Naive B cell (primary cell): ENCODE measurements around the gene UBE2K. TPM values are rescaled to one million over a fixed set of nuclear protein-coding genes. Genes with fewer than 3 reads are reported as not detected.
"Not testable (repeated sequence)": the region's sequence is repeated elsewhere in the genome, so short reads cannot be mapped to it uniquely, and the experiment has no call there.

ENCODE experiments used
- ATAC-seq, 2 donors: fragments of 150-1000 bp; cut with Tn5 transposase; 2 replicates each; pipeline ENCODE4 v1.10.0; 2021; ENCODE audit warnings: low read depth in 2 of 2, mild to moderate bottlenecking in 2 of 2, moderate library complexity in 2 of 2
- DNase-seq: peaks from one replicate; pipeline ENCODE4 v3.0.0; 2022
- H3K27ac Mint-ChIP-seq, 6 donors: one replicate each; pipeline ENCODE4 v1.8.0; 2020 to 2022; ENCODE audit warnings: mild to moderate bottlenecking in 6 of 6, mixed read lengths in 6 of 6, moderate library complexity in 5 of 6, inconsistent platforms in 2 of 6
- H3K27me3 Mint-ChIP-seq, 3 donors: one replicate each; pipeline ENCODE4 v1.8.0; 2021 to 2022; ENCODE audit warnings: mixed read lengths in 3 of 3, mild to moderate bottlenecking in 1 of 3
- H3K36me3 Mint-ChIP-seq, 2 donors: one replicate each; pipeline ENCODE4 v1.8.0; 2020 to 2022; ENCODE audit warnings: mixed read lengths in 2 of 2, inconsistent platforms in 1 of 2, mild to moderate bottlenecking in 1 of 2
- H3K4me1 Mint-ChIP-seq, 3 donors: one replicate each; pipeline ENCODE4 v1.8.0; 2020 to 2022; ENCODE audit warnings: mixed read lengths in 3 of 3, inconsistent platforms in 1 of 3, mild to moderate bottlenecking in 1 of 3, moderate library complexity in 1 of 3
- H3K4me3 Mint-ChIP-seq, 8 donors: one replicate each; pipeline ENCODE4 v1.8.0; 2020 to 2022; ENCODE audit warnings: mild to moderate bottlenecking in 8 of 8, mixed read lengths in 8 of 8, moderate library complexity in 8 of 8, inconsistent platforms in 2 of 8
- H3K9me3 Mint-ChIP-seq, 7 donors: one replicate each; pipeline ENCODE4 v1.8.0; 2020 to 2022; ENCODE audit warnings: mixed read lengths in 7 of 7, mild to moderate bottlenecking in 5 of 7, inconsistent platforms in 2 of 7, moderate library complexity in 1 of 7
- polyA plus RNA-seq, 6 donors: library from polyadenylated mRNA; unstranded; fragments of 300-500 nt; fragmentation: Illumina TruSeq; gene quantifications; one replicate each; pipeline ENCODE4 v1.2.3, GENCODE V29; 2021; ENCODE audit warnings: low read depth in 6 of 6

UBE2K gene, protein sequence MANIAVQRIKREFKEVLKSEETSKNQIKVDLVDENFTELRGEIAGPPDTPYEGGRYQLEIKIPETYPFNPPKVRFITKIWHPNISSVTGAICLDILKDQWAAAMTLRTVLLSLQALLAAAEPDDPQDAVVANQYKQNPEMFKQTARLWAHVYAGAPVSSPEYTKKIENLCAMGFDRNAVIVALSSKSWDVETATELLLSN
- polyA plus RNA-seq: 10 to 100 TPM; 60.0 to 81.2 (median 69.2) TPM

DNA sequence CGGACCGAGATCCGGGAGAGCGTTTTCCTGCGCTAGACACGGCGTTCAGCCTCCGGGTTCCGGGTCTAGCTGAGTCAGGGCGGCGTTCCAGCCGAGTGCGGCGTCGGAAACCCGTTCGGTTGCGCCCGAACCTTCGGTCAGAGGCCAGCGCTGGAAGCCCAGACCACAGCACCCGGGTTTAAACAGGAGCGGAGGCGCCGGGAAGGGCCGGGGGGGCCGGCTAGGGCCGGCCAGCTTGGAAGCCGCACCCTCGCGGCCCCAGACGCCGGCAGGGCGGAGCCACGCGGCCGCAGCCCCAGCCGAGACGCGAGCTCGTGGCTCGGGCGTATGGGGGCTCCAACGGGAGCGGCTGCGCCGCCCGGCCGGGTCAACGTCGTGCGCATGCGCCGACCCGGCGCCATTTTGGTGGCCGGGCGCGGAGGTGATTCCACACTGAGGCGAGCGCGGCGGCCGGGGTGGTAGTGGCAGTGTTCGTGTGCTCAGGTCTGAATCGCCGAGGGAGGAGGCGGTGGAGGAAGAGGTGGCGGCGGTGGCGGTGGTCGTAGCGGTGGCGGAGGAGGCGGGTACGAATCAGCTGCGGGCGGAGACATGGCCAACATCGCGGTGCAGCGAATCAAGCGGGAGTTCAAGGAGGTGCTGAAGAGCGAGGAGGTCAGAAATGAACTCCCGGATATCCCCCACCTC lies at the start of gene UBE2K:
UBE2K (plus strand) TSS at position 397 of the 684 bp plus-strand sequence; CDS start at position 589, 192 bp downstream.
- Mint-ChIP-seq H3K27me3 (no peaks in the 10 kb centered on the region), H3K9me3 (no peaks in the 10 kb centered on the region), H3K4me3 (peak within 1 kb of the TSS; percentile 94 to 100 (median 99)), H3K4me1 (peaks cover 31 to 61% (median 44%) of the 10 kb centered on the region in 3 donors), H3K27ac (peak within 1 kb of the TSS; percentile 98 to 100 (median 99)), H3K36me3 (peaks cover 0 to 8% of the 10 kb centered on the region in 2 donors)
- DNase-seq (peak; percentile 92), ATAC-seq (peak; percentile 87 to 88)

DNA sequence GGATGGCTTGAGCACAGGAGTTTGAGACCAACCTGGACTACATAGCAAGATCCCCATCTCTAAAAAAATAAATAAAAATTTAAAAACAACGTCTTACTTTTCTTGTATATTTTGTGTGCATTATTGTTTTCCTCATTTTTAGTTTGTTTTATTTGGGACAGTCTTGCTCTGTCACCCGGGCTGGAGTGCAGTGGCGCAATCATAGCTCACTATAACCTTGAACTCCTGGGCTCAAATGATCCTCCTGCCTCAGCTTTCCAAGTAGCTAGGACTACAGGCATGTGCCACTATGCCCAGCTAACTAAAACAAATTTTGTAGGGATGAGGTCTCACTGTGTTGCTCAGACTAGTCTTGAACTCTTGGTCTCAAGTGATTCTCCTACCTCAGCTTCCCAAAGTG lies 49.7 kb upstream of the UBE2K start:
- Mint-ChIP-seq H3K27me3 (no peaks in the 10 kb centered on the region), H3K4me3 (no peak overlapping the region), H3K4me1 (peaks cover 4 to 22% (median 16%) of the 10 kb centered on the region in 3 donors), H3K36me3 (no peaks in the 10 kb centered on the region), H3K9me3 (no peaks in the 10 kb centered on the region), H3K27ac (peak overlapping the region in 1 of 6 donors; percentile 69)
- ATAC-seq (no peak), DNase-seq (no peak)

DNA sequence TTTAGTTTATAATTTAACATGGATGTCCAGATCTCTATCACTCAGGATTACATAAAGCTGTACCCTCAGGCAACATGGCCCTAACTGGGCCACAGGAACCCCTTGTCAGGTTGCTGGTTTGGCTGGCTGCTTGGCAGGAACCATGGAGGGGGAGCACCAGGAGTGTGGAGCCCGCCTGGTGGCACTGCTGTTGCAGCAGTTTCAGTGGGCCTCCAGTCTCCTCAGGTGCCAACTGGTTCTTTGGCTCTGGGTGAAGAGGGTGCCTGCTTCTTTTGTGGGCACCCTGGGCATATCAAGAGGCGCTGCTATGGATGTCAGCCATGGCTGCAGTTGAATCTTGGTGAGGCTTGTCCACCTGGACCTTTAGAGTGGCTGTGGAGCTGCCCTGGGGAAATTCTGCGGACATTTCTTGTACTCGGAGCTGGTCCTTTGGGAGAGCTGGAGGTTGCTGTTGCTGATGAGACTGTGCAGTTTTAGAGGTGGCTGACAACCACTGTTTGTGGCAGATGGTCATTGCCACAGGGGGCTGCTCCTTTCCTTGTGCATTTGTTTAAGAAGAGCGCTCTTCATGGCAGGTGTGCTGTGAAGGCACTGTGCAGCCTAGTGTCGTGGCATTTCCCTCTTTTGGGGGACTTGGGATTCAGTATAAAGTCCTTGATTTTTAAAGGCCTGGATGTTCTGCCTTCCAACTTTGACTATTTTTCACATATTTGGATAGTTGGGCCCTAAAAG lies 48.9 kb upstream of the UBE2K start:
- H3K27ac Mint-ChIP-seq: peak overlapping the region in 1 of 6 donors; percentile 35
- H3K36me3 Mint-ChIP-seq: no peaks in the 10 kb centered on the region
- DNase-seq (no peak), ATAC-seq (no peak)
- no peaks in the 10 kb centered on the region for H3K27me3 Mint-ChIP-seq
- no peak overlapping the region for H3K4me3 Mint-ChIP-seq
- no peaks in the 10 kb centered on the region for H3K9me3 Mint-ChIP-seq
- H3K4me1 Mint-ChIP-seq: peaks cover 9 to 28% (median 21%) of the 10 kb centered on the region in 3 donors

DNA sequence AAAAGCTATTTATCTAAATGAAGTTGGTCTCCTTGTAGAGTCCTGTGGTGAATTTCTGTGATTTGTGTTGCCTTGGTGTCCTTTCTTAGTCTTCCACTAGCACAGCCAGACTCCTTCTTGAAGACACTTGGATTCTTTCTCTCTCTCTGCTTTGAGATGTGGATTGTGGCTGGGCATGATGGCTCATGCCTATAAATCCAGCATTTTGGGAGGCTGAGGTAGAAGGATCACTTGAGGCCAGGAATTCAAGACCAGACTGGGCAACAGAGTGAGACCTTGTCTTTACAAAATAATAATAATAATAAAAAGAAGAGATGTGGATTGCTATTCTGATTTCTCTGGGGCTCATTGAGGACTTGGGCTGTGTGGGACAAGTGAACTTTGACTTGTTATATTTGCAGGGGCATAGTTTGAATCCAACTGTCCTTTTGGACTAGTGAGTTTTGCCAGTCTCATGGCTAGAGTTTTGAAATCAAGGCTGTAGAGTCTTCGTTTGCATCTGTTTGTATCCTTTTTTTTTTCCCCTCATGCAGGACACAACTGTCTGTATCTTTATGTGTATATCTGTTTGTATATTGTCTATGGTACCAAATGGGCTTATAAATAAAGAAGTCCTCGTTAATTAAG lies 48.2 kb upstream of the UBE2K start:
- Mint-ChIP-seq H3K9me3 (no peaks in the 10 kb centered on the region), H3K4me1 (peaks cover 10 to 33% (median 22%) of the 10 kb centered on the region in 3 donors), H3K27me3 (no peaks in the 10 kb centered on the region), H3K27ac (peak overlapping the region in 3 of 6 donors; percentile 36 to 80 (median 74)), H3K4me3 (no peak overlapping the region), H3K36me3 (no peaks in the 10 kb centered on the region)
- ATAC-seq (no peak), DNase-seq (no peak)

DNA sequence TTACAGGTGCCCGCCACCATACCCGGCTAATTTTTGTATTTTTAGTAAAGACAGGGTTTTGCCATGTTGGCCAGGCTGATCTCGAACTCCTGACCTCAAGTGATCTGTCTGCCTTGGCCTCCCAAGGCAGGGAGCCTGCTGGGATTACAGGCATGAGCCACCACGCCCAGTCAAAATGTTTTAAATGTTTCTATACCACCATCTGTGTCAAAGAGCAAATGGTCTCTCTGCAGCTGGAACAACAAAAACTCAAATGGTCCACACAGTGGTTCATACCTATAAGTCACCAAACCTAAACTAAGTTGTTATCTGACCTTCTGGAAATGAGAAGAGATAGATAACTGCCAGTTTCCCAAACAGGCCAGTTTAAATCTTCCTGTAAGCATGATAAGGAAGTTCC lies 46.4 kb upstream of the UBE2K start:
- ATAC-seq, DNase-seq, H3K9me3 Mint-ChIP-seq, H3K27ac Mint-ChIP-seq, H3K27me3 Mint-ChIP-seq, H3K36me3 Mint-ChIP-seq: not testable (repeated sequence)
- Mint-ChIP-seq H3K4me3 (peak overlapping the region in 2 of 8 donors; percentile 3 to 22), H3K4me1 (peaks cover 10 to 34% (median 22%) of the 10 kb centered on the region in 3 donors)

DNA sequence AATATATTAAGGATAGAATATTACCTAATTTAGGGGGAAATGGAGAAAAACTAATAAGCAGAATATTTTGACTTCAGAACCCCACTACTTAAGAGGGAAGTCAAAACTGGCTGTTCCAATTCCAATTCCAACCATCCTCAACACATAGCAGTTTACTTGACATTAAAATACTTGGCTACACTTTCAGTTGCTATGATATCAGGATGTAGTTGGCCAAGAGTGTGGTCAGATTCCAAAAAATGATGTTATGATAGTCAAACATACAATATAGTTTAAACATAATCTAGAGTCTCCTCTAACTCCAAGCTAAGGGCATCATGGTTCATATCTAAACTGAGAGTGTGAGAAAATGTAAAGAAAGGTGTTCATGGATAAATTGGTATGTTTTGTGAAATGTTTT lies 42.7 kb upstream of the UBE2K start:
- no peak for ATAC-seq
- Mint-ChIP-seq H3K4me1 (peaks cover 16 to 57% (median 36%) of the 10 kb centered on the region in 3 donors), H3K36me3 (no peaks in the 10 kb centered on the region), H3K4me3 (peak overlapping the region in 1 of 8 donors; percentile 24), H3K27ac (peak overlapping the region in 1 of 6 donors; percentile 39), H3K9me3 (no peaks in the 10 kb centered on the region), H3K27me3 (no peaks in the 10 kb centered on the region)
- DNase-seq: no peak

DNA sequence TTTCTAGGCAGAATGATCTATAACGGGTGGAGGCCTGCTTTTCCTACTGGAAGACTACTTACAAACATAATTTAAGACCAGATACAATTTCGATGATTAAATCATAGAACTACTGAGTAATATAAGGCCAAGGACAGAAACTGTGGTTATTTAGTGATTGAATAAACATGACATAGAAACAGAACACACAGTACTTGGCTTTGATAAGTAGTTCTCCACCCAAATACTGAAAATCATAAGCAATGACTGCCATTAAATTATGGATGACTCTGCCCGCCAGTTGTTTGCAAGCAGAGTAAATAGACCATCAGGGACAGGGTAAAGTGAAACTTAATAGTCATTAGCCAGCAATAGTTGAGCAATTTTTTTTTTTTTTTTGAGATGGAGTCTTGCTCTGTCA lies 42.1 kb upstream of the UBE2K start:
- no peaks in the 10 kb centered on the region for H3K36me3 Mint-ChIP-seq
- H3K4me1 Mint-ChIP-seq: peaks cover 11 to 51% (median 30%) of the 10 kb centered on the region in 3 donors
- H3K4me3 Mint-ChIP-seq: peak overlapping the region in 1 of 8 donors; percentile 16
- no peaks in the 10 kb centered on the region for H3K9me3 Mint-ChIP-seq
- H3K27ac Mint-ChIP-seq: no peak overlapping the region
- H3K27me3 Mint-ChIP-seq: no peaks in the 10 kb centered on the region
- ATAC-seq: no peak
- no peak for DNase-seq

DNA sequence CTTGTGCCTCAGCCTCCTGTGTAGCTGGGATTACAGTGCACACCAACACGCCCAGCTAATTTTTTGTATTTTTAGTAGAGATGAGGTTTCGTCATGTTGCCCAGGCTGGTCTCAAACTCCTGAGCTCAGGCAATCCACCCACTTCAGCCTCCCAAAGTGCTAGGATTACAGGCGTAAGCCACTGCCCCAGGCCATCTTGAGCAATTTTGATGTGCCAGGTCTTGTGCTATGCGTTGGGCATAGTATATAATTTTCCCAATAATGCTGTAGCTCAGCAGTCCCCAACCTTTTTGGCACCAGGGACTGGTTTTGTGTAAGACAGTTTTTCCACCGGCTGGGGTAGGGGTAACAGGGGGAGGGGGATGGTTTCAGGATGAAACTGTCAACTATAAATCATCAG lies 41.3 kb upstream of the UBE2K start:
- peak overlapping the region in 1 of 8 donors; percentile 29 for H3K4me3 Mint-ChIP-seq
- not testable (repeated sequence) for H3K36me3 Mint-ChIP-seq, ATAC-seq, H3K9me3 Mint-ChIP-seq, DNase-seq, H3K27me3 Mint-ChIP-seq
- H3K27ac Mint-ChIP-seq: peak overlapping the region in 1 of 6 donors; percentile 7
- peaks cover 11 to 44% (median 22%) of the 10 kb centered on the region in 3 donors for H3K4me1 Mint-ChIP-seq

DNA sequence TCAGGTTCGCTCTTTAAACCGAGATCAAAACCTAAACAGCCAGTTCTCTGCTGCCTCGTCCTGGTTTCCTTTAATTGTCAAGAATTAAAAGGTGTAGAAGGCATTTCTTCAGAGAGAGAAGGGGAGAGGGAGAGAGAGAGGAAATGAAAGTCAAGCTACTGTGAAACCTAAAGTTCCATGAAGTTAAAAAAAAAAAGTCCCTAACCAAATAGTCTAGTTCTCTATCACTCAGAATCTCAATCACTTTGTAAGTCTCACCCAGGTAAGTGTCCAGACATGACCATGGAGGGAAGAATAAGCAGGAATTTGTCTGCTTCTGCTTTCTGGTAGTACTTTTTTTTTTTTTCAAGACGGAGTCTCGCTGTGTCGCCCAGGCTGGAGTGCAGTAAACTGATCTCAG lies 40.5 kb upstream of the UBE2K start:
- Mint-ChIP-seq H3K27me3 (no peaks in the 10 kb centered on the region), H3K4me1 (peaks cover 11 to 38% (median 21%) of the 10 kb centered on the region in 3 donors), H3K27ac (peak overlapping the region; percentile 3 to 94 (median 48)), H3K9me3 (no peaks in the 10 kb centered on the region), H3K4me3 (peak overlapping the region; percentile 10 to 81 (median 54)), H3K36me3 (no peaks in the 10 kb centered on the region)
- DNase-seq (peak; percentile 55), ATAC-seq (peak; percentile 97 to 98)

DNA sequence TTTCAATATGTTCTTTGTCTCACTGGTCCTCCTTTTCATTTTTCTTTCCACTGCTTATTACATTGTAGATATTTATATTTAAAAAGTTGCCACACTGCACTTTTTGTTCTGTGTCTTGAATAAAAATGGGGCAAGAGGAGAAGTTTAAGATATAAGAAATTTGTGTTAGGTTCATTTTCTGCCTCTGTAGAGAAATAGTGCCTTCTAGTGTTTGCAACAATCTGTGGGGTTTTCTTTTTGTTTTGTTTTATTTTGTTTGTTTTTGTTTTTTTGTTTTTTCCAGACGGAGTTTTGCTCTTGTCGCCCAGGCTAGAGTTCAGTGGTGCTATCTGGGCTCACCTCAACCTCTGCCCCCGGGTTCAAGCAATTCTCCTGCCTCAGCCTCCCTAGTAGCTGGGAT lies 39.2 kb upstream of the UBE2K start:
- DNase-seq (no peak), ATAC-seq (no peak)
- no peaks in the 10 kb centered on the region for H3K27me3 Mint-ChIP-seq
- H3K9me3 Mint-ChIP-seq: no peaks in the 10 kb centered on the region
- no peak overlapping the region for H3K4me3 Mint-ChIP-seq
- peaks cover 9 to 33% (median 18%) of the 10 kb centered on the region in 3 donors for H3K4me1 Mint-ChIP-seq
- H3K27ac Mint-ChIP-seq: peak overlapping the region in 1 of 6 donors; percentile 82
- no peaks in the 10 kb centered on the region for H3K36me3 Mint-ChIP-seq

DNA sequence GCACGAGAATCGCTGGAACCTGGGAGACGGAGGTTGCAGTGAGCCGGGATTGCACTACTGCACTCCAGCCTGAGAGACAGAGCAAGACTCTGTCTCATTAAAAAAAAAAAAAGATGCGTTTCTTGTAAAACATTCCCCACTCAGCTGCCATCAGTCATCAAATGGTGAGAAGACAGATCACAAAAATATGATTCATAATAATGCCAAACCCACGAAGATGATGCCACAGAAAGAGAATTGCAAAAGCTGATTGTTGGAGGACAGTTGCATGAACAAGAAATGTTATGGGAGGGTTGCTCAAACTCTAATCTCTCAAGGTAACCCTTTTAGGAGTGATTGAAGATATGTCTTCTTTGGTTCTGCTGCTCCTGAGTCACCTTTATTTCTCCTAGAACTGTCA lies 37.9 kb upstream of the UBE2K start:
- peaks cover 12 to 26% (median 16%) of the 10 kb centered on the region in 3 donors for H3K4me1 Mint-ChIP-seq
- no peaks in the 10 kb centered on the region for H3K27me3 Mint-ChIP-seq
- H3K36me3 Mint-ChIP-seq: no peaks in the 10 kb centered on the region
- H3K4me3 Mint-ChIP-seq: no peak overlapping the region
- no peaks in the 10 kb centered on the region for H3K9me3 Mint-ChIP-seq
- ATAC-seq (no peak), DNase-seq (no peak)
- H3K27ac Mint-ChIP-seq: peak overlapping the region in 1 of 6 donors; percentile 44

DNA sequence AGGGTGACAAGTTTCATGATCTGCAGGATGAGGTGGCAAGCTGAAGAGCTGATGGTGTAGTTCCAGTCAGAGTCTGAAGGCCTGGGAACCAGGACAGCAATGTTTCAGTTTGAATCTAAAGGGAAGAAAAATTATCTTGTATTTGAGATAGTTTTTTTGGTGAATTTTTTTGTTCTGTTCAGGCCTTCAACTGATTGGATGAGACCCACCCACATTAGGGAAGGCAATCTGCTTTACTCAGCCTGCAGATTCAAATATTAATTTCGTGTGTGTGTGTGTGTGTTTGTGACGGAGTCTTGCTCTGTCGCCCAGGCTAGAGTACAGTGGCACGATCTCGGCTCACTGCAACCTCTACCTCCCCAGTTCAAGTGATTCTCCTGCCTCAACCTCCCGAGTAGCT lies 37.2 kb upstream of the UBE2K start:
- no peak for ATAC-seq
- no peak overlapping the region for H3K4me3 Mint-ChIP-seq
- H3K4me1 Mint-ChIP-seq: peaks cover 12 to 26% (median 16%) of the 10 kb centered on the region in 3 donors
- H3K36me3 Mint-ChIP-seq: no peaks in the 10 kb centered on the region
- DNase-seq: no peak
- H3K27ac Mint-ChIP-seq: no peak overlapping the region
- no peaks in the 10 kb centered on the region for H3K27me3 Mint-ChIP-seq
- no peaks in the 10 kb centered on the region for H3K9me3 Mint-ChIP-seq

DNA sequence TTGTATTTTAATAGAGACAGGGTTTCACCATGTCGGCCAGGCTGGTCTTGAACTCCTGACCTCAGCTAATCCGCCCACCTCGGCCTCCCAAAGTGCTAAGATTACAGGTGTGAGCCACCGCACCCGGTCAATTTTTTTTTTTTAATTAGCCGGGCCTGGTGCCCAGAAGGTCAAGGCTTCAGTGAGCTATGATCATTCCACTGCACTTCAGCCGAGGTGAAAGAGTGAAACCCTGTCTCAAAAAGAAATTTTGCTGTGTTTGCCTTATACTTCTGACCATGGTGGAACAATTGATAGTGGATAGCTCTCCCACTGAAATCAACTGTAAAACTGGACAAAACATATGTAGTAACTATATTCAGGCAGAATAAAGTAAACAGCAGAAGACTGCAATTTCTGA lies 35.3 kb upstream of the UBE2K start:
- peaks cover 6 to 14% (median 8%) of the 10 kb centered on the region in 3 donors for H3K4me1 Mint-ChIP-seq
- DNase-seq (no peak), ATAC-seq (no peak)
- H3K4me3 Mint-ChIP-seq: no peak overlapping the region
- no peaks in the 10 kb centered on the region for H3K9me3 Mint-ChIP-seq
- H3K27ac Mint-ChIP-seq: no peak overlapping the region
- no peaks in the 10 kb centered on the region for H3K27me3 Mint-ChIP-seq
- H3K36me3 Mint-ChIP-seq: no peaks in the 10 kb centered on the region
